ENCODE results near the gene TULP3.

DNA sequence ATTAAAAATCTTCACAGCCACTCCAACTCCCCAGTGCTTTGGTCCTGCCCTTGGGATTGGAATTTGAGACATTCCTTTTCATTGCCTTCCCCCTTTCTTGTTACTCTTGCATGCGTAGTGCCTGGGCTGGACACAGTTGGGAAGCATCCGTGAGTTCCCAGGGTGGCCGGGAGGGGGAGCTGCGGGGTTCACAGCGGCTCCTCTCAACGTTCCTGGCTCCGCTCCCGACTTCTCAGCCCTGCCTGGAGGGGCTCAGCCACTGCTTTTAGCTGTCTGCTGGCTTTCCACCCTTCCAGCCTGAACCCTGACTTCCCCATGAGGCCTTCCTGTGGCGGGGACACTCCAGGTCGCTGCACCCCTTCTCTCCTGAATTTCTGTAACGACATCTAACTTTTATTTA, 37.1 kb upstream of the TULP3 start:
- TF ChIP-seq, protein P1, sequence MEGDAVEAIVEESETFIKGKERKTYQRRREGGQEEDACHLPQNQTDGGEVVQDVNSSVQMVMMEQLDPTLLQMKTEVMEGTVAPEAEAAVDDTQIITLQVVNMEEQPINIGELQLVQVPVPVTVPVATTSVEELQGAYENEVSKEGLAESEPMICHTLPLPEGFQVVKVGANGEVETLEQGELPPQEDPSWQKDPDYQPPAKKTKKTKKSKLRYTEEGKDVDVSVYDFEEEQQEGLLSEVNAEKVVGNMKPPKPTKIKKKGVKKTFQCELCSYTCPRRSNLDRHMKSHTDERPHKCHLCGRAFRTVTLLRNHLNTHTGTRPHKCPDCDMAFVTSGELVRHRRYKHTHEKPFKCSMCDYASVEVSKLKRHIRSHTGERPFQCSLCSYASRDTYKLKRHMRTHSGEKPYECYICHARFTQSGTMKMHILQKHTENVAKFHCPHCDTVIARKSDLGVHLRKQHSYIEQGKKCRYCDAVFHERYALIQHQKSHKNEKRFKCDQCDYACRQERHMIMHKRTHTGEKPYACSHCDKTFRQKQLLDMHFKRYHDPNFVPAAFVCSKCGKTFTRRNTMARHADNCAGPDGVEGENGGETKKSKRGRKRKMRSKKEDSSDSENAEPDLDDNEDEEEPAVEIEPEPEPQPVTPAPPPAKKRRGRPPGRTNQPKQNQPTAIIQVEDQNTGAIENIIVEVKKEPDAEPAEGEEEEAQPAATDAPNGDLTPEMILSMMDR (IDR thresholded peaks at IDR 0.05; ENCODE audit: poor library complexity): peak; percentile 80
- TF ChIP-seq EZH2 (IDR thresholded peaks at IDR 0.05; ENCODE audit: borderline replicate concordance): no peak

Measured in hepatocyte (in vitro differentiated cells).